H1 (cell line): ENCODE results near the gene NBAS. TPM values are rescaled to one million over a fixed set of nuclear protein-coding genes. Genes with fewer than 3 reads are reported as not detected.

Source experiments
- CTCF ChIA-PET: fragments of 300-600 bp; sonication (Branson Sonifier 250); formaldehyde crosslinking; loops from one replicate; lab custom pipeline; 2021; ENCODE audit not compliant: partially characterized antibody; lab: Charles Lee
- POLR2A ChIA-PET: fragments of 300-600 bp; sonication (Branson Sonifier 250); formaldehyde crosslinking; loops from one replicate; lab custom pipeline; 2021; ENCODE audit warnings: inconsistent platforms; ENCODE audit not compliant: partially characterized antibody; lab: Charles Lee
- DNase-seq, 2 experiments: peaks; one replicate each; pipeline versions ENCODE4 v3.0.0 to v3.0.0-alpha.2; 2010 to 2022; ENCODE audit warnings: low spot score in 2 of 2, low read depth in 1 of 2, mixed read lengths in 1 of 2
- FAIRE-seq: peaks from 2 replicates; lab custom pipeline; 2011; peaks lifted over from hg19 to GRCh38; lab: Jason Lieb, UNC
- H2AFZ ChIP-seq: 2 replicates; pipeline ENCODE4 v1.8.1; 2012; ENCODE audit warnings: low read length, inconsistent platforms
- H2AK5ac ChIP-seq: 2 replicates; pipeline ENCODE4 v1.6.1; 2013; ENCODE audit warnings: low read depth, low read length
- H2BK120ac ChIP-seq: replicated peaks from 2 replicates; pipeline ENCODE3; 2013; ENCODE audit warnings: low read depth, low read length, inconsistent platforms
- H2BK12ac ChIP-seq: 2 replicates; pipeline ENCODE4 v1.6.1; 2013; ENCODE audit warnings: low read depth, low read length
- H2BK15ac ChIP-seq: 2 replicates; pipeline ENCODE4 v1.6.1; 2013; ENCODE audit warnings: low read length
- H2BK20ac ChIP-seq: 2 replicates; pipeline ENCODE4 v1.6.1; 2013; ENCODE audit warnings: low read length
- H2BK5ac ChIP-seq: 2 replicates; pipeline ENCODE4 v1.6.1; 2013; ENCODE audit warnings: low read depth, low read length
- H3K14ac ChIP-seq: 2 replicates; pipeline ENCODE4 v1.6.1; 2013; ENCODE audit warnings: inconsistent platforms; ENCODE audit not compliant: insufficient read length
- H3K18ac ChIP-seq: 2 replicates; pipeline ENCODE4 v1.6.1; 2013; ENCODE audit warnings: low read length; ENCODE audit errors: extremely low read depth
- H3K23ac ChIP-seq: 2 replicates; pipeline ENCODE4 v1.6.1; 2013; ENCODE audit warnings: inconsistent platforms; ENCODE audit not compliant: insufficient read length
- H3K23me2 ChIP-seq: 2 replicates; pipeline ENCODE4 v1.6.1; 2013; ENCODE audit warnings: low read depth, low read length
- H3K27ac ChIP-seq: 2 replicates; pipeline ENCODE4 v1.6.1; 2011; ENCODE audit warnings: low read depth, low read length, inconsistent platforms
- H3K27me3 ChIP-seq, 4 experiments: replicated peaks in 1 of 4; 1 replicate in 1 of 4; 2 replicates in 3 of 4; pipeline versions ENCODE4 v1.6.1 to v1.8.1; 2011 to 2013; ENCODE audit warnings: low read length in 3 of 4, mild to moderate bottlenecking in 3 of 4, inconsistent platforms in 2 of 4, mixed read lengths in 2 of 4, moderate library complexity in 1 of 4; ENCODE audit not compliant: control insufficient read depth in 3 of 4, insufficient read depth in 3 of 4; ENCODE audit errors: extremely low read depth in 1 of 4
- H3K36me3 ChIP-seq, 4 experiments: 2 replicates each; pipeline versions ENCODE4 v1.6.1 to v1.8.1; 2011 to 2013; ENCODE audit warnings: mild to moderate bottlenecking in 4 of 4, low read length in 3 of 4, moderate library complexity in 2 of 4, control low read depth in 1 of 4, inconsistent platforms in 1 of 4; ENCODE audit not compliant: insufficient read depth in 4 of 4, control insufficient read depth in 2 of 4
- H3K4ac ChIP-seq: replicated peaks from 2 replicates; pipeline ENCODE3; 2013; ENCODE audit warnings: low read length, low read depth, mixed read lengths, inconsistent platforms; ENCODE audit not compliant: insufficient read length
- H3K4me1 ChIP-seq, 4 experiments: replicated peaks in 1 of 4; 1 replicate in 1 of 4; 2 replicates in 3 of 4; pipeline versions ENCODE4 v1.6.1 to v1.8.1; 2011 to 2013; ENCODE audit warnings: low read length in 3 of 4, inconsistent platforms in 2 of 4, mixed read lengths in 1 of 4; ENCODE audit not compliant: insufficient read depth in 4 of 4, control insufficient read depth in 3 of 4
- H3K4me2 ChIP-seq, 2 experiments: 2 replicates each; pipeline versions ENCODE4 v1.6.1 to v1.8.1; 2011 to 2013; ENCODE audit warnings: low read depth in 2 of 2, low read length in 2 of 2, control low read depth in 1 of 2, inconsistent platforms in 1 of 2, mild to moderate bottlenecking in 1 of 2; ENCODE audit not compliant: insufficient read depth in 1 of 2
- H3K4me3 ChIP-seq, 4 experiments: fragments of 200-600, 300-600 bp in 1 of 4; sonication (generic), shearing (Covaris generic), sonication (Bioruptor Twin) in 1 of 4; 2 replicates each; pipeline versions ENCODE4 v1.5.1 to v1.8.1; 2011 to 2016; ENCODE audit warnings: low read length in 4 of 4, low read depth in 3 of 4, control low read depth in 2 of 4, inconsistent platforms in 2 of 4, mild to moderate bottlenecking in 2 of 4, mixed read lengths in 1 of 4, moderate library complexity in 1 of 4; ENCODE audit not compliant: insufficient read depth in 2 of 4; ENCODE audit errors: extremely low read depth in 1 of 4
- H3K56ac ChIP-seq: replicated peaks from 2 replicates; pipeline ENCODE3; 2013; ENCODE audit warnings: low read depth, mild to moderate bottlenecking, mixed read lengths, low read length, inconsistent platforms; ENCODE audit not compliant: insufficient read length
- H3K79me1 ChIP-seq: 2 replicates; pipeline ENCODE4 v1.6.1; 2013; ENCODE audit warnings: low read depth, low read length, control low read depth
- H3K79me2 ChIP-seq, 2 experiments: 2 replicates each; pipeline versions ENCODE4 v1.6.1 to v1.8.1; 2012 to 2013; ENCODE audit warnings: low read length in 2 of 2, mild to moderate bottlenecking in 2 of 2, inconsistent platforms in 1 of 2; ENCODE audit not compliant: insufficient read depth in 2 of 2, control insufficient read depth in 1 of 2
- H3K9ac ChIP-seq, 4 experiments: replicated peaks in 1 of 4; 1 replicate in 1 of 4; 2 replicates in 3 of 4; pipeline versions ENCODE4 v1.6.1 to v1.8.1; 2011 to 2013; ENCODE audit warnings: low read depth in 3 of 4, low read length in 3 of 4, control low read depth in 2 of 4, mild to moderate bottlenecking in 2 of 4, moderate library complexity in 2 of 4, inconsistent platforms in 1 of 4; ENCODE audit errors: extremely low read depth in 1 of 4
- H3K9me3 ChIP-seq, 2 experiments: 2 replicates each; pipeline versions ENCODE4 v1.6.1 to v1.8.1; 2012 to 2013; ENCODE audit warnings: mild to moderate bottlenecking in 2 of 2, moderate library complexity in 2 of 2, control low read depth in 1 of 2, inconsistent platforms in 1 of 2, low read depth in 1 of 2, low read length in 1 of 2, mixed read lengths in 1 of 2; ENCODE audit not compliant: insufficient read depth in 2 of 2
- H4K20me1 ChIP-seq, 2 experiments: replicated peaks in 1 of 2; 2 replicates each; pipeline versions ENCODE3 to v1.8.1; 2011 to 2013; ENCODE audit warnings: inconsistent platforms in 2 of 2, low read length in 2 of 2, mild to moderate bottlenecking in 1 of 2; ENCODE audit not compliant: insufficient read depth in 2 of 2, control insufficient read depth in 1 of 2
- H4K5ac ChIP-seq: 2 replicates; pipeline ENCODE4 v1.6.1; 2013; ENCODE audit warnings: low read length, low read depth, mixed read lengths, inconsistent platforms; ENCODE audit not compliant: insufficient read length
- H4K8ac ChIP-seq: 2 replicates; pipeline ENCODE4 v1.8.0; 2013; ENCODE audit warnings: mild to moderate bottlenecking, moderate library complexity, low read length, inconsistent platforms; ENCODE audit not compliant: insufficient read depth; ENCODE audit errors: extremely low read depth
- H4K91ac ChIP-seq: replicated peaks from 2 replicates; pipeline ENCODE3; 2013; ENCODE audit warnings: low read length, mixed read lengths, inconsistent platforms; ENCODE audit not compliant: insufficient read length
- CTBP2 ChIP-seq: IDR thresholded peaks from 2 replicates; pipeline ENCODE4 v1.7.0; 2011; ENCODE audit warnings: borderline replicate concordance, mild to moderate bottlenecking, moderate library complexity, mixed read lengths, low read length; ENCODE audit not compliant: insufficient read depth, insufficient read length
- KDM1A ChIP-seq: fragments of 200-600, 300-600 bp; sonication (generic); IDR thresholded peaks from 2 replicates; pipeline ENCODE4 v1.7.1; 2016; ENCODE audit warnings: mild to moderate bottlenecking, low read length, borderline replicate concordance
- RFX5 ChIP-seq: IDR thresholded peaks from 2 replicates; pipeline ENCODE4 v1.6.1; 2011; ENCODE audit warnings: low read depth, low read length, improper control_type of control experiment, borderline replicate concordance
- SUZ12 ChIP-seq: fragments of 200-600 bp; sonication (generic); IDR thresholded peaks from 2 replicates; pipeline ENCODE4 v1.6.1; 2012; ENCODE audit warnings: mild to moderate bottlenecking, inconsistent platforms, low read length, moderate library complexity, mixed read lengths
- WGBS, 2 experiments: shearing (Covaris generic) in 1 of 2; methylation state at CpG; one replicate each; pipeline versions ENCODE4 v1.1.6 to v1.1.7; 2013 to 2015; ENCODE audit warnings: low lambda C conversion rate in 2 of 2, mixed read lengths in 2 of 2, inconsistent platforms in 1 of 2, low coverage in 1 of 2, missing lambda C conversion rate in 1 of 2; ENCODE audit not compliant: insufficient replicate concordance in 2 of 2, insufficient coverage in 1 of 2, insufficient read length in 1 of 2; ENCODE audit errors: extremely low coverage in 1 of 2, missing lambda C conversion rate in 1 of 2; 5-methylcytosine and 5-hydroxymethylcytosine counted together
- polyA plus RNA-seq, 7 experiments: library from polyadenylated mRNA; depleted of rRNA in 3 of 7; stranded (reverse) in 5 of 7; unstranded in 2 of 7; fragments of >200 nt in 5 of 7; fragments of 200-250 nt in 2 of 7; gene quantifications; 1 replicate in 5 of 7; 2 replicates in 1 of 7; 4 replicates in 1 of 7; pipeline versions ENCODE4 v1.2.1 to v1.2.3, GENCODE V29; 2011 to 2013; ENCODE audit warnings: missing spikeins in 2 of 7, mixed read lengths in 2 of 7
- total RNA-seq: library from RNA; stranded (reverse); fragmentation: NEBNext Ultra II Directional; extraction: Animal tissue kit (Norgen Biotek cat#: 25700); gene quantifications from 2 replicates; pipeline ENCODE4 v1.2.1, GENCODE V29; 2021
- TF ChIP-seq, protein P1 (sequence below): IDR thresholded peaks from 2 replicates; pipeline ENCODE4 v1.6.1; 2012; ENCODE audit warnings: inconsistent platforms

Gene NBAS
- total and polyA plus RNA-seq, 2 of the 8 experiments (the other 6 are each of a cell fraction or from before 2014, with no cell fraction given): 19.6 to 34.8 TPM

DNA sequence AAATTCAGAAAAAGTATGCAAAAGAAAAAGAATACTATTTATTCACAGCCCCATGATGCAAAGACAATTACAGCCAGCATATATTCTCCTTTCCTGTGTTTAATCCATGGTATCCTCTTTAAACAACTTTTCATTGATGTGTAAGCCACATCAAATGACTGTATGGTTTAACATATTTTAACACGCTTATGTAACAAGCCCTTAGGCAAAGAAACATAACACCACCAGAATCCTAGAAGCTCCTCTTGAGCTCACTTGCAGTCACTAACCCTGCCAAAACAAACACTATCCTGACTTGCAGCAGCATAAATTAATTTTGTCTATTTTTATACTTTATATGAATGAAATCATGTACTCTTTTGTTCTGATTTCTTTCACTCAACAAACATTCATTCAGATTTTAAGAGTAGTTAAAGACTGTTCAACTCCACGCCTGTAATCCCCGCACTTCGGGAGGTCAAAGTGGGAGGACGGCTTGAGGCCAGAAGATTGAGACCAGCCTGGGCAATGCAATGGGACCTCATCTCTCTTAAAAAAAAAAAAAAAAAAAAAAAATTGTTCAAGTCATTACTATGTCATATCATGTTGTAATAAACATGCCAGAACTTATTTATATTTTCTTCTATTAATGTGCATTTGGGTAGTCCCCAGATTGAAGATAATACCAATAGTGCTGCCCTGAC lies 226.3 kb downstream of the NBAS start:
- H3K56ac ChIP-seq: no peak overlapping the region
- no peak overlapping the region for H4K5ac ChIP-seq
- no peak overlapping the region for H2AFZ ChIP-seq
- H3K79me2 ChIP-seq: no peaks in the 10 kb centered on the region
- no peak overlapping the region for H3K4me3 ChIP-seq
- H2BK120ac ChIP-seq: no peak overlapping the region
- no peak overlapping the region for H3K23ac ChIP-seq
- H2AK5ac ChIP-seq: no peak overlapping the region
- no peak overlapping the region for H2BK15ac ChIP-seq
- DNase-seq: no peak
- H3K79me1 ChIP-seq: no peaks in the 10 kb centered on the region
- no peak overlapping the region for H3K4me2 ChIP-seq
- no peak overlapping the region for H2BK12ac ChIP-seq
- POLR2A ChIA-PET: no interaction called here
- H4K91ac ChIP-seq: no peak overlapping the region
- no peaks in the 10 kb centered on the region for H3K27me3 ChIP-seq
- no peak overlapping the region for H2BK5ac ChIP-seq
- H3K36me3 ChIP-seq: no peaks in the 10 kb centered on the region
- H2BK20ac ChIP-seq: no peak overlapping the region
- H3K23me2 ChIP-seq: no peaks in the 10 kb centered on the region
- H3K9me3 ChIP-seq: no peaks in the 10 kb centered on the region
- no peak for FAIRE-seq
- H4K20me1 ChIP-seq: no peaks in the 10 kb centered on the region
- WGBS, 2 experiments: 87% methylated on average over 5 of the region's 5 CpGs; no CpG with 5 or more reads in 1 of the 2 experiments
- H3K18ac ChIP-seq: no peak overlapping the region
- CTCF ChIA-PET: no interaction called here
- H3K9ac ChIP-seq: no peak overlapping the region
- peaks cover 0 to 2% (median 0%) of the 10 kb centered on the region in 4 experiments; a peak in 1 of 7 replicates for H3K4me1 ChIP-seq
- TF ChIP-seq CTBP2 (no peak), KDM1A (no peak), SUZ12 (no peak), RFX5 (no peak)
- TF ChIP-seq, protein P1, sequence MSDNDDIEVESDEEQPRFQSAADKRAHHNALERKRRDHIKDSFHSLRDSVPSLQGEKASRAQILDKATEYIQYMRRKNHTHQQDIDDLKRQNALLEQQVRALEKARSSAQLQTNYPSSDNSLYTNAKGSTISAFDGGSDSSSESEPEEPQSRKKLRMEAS: no peak
- H4K8ac ChIP-seq: no peak overlapping the region
- no peak overlapping the region for H3K27ac ChIP-seq
- no peak overlapping the region for H3K14ac ChIP-seq
- H3K4ac ChIP-seq: no peak overlapping the region
